ENCODE data around the gene CAMK2N1. TPM values are rescaled to one million over a fixed set of nuclear protein-coding genes. Genes with fewer than 3 reads are reported as not detected.

Gene CAMK2N1
- total and polyA plus RNA-seq, 8 donors: 17.9 to 91.0 (median 61.8) TPM

GRCh38 chr1:20479840-20480239 lies 6.2 kb downstream of the CAMK2N1 start:
- Histone ChIP-seq H3K4me3 (no peak overlapping the region), H3K36me3 (no peaks in the 10 kb centered on the region), H3K27ac (no peak overlapping the region), H3K27me3 (peaks cover 33 to 96% of the 10 kb centered on the region in 2 donors), H3K9me3 (no peaks in the 10 kb centered on the region), H3K4me1 (peaks cover 10% of the 10 kb centered on the region in 2 donors)
- ATAC-seq (no peak), DNase-seq (no peak)
- intact Hi-C loops (cut with DNase I): loop anchor here in 1 of 2 donors (10.0 kb wide), 1 partner anchor 105 kb away; no protein-coding TSS in a partner anchor
- no peak for TF ChIP-seq CTCF (IDR thresholded peaks at IDR 0.05)

GRCh38 chr1:20478057-20478635 lies 7.9 kb downstream of the CAMK2N1 start:
- intact Hi-C loops (cut with DNase I): no loop called here
- DNase-seq: no peak

GRCh38 chr1:20477348-20478056 lies 8.5 kb downstream of the CAMK2N1 start:
- H3K4me1 ChIP-seq: peaks cover 6 to 10% of the 10 kb centered on the region in 2 donors
- no peak overlapping the region for H3K4me3 ChIP-seq
- peaks cover 15 to 97% of the 10 kb centered on the region in 2 donors for H3K27me3 ChIP-seq
- H3K9me3 ChIP-seq: no peaks in the 10 kb centered on the region
- TF ChIP-seq CTCF (IDR thresholded peaks at IDR 0.05): no peak
- ATAC-seq (peak; percentile 39), DNase-seq (peak in 3 of 4 donors; percentile 48 to 81 (median 49))
- no peaks in the 10 kb centered on the region for H3K36me3 ChIP-seq
- intact Hi-C loops (cut with DNase I): no loop called here
- no peak overlapping the region for H3K27ac ChIP-seq

More at GRCh38 chr1:20478057-20478635, 7.9 kb downstream of the CAMK2N1 start:
- TF ChIP-seq CTCF (IDR thresholded peaks at IDR 0.05): no peak
- Histone ChIP-seq H3K9me3 (no peaks in the 10 kb centered on the region), H3K4me3 (no peak overlapping the region), H3K27me3 (peaks cover 16 to 96% of the 10 kb centered on the region in 2 donors), H3K4me1 (peaks cover 6 to 10% of the 10 kb centered on the region in 2 donors), H3K36me3 (no peaks in the 10 kb centered on the region), H3K27ac (no peak overlapping the region)
- ATAC-seq: no peak

- Histone ChIP-seq H3K9me3 (no peaks in the 10 kb centered on the region), H3K4me1 (peaks cover 6 to 10% of the 10 kb centered on the region in 2 donors), H3K4me3 (no peak overlapping the region), H3K27ac (no peak overlapping the region), H3K36me3 (no peaks in the 10 kb centered on the region), H3K27me3 (peaks cover 15 to 94% of the 10 kb centered on the region in 2 donors)
- TF ChIP-seq CTCF (IDR thresholded peaks at IDR 0.05): no peak
- ATAC-seq: peak; percentile 31
- intact Hi-C loops (cut with DNase I): no loop called here
- peak in 2 of 4 donors; percentile 44 to 72 for DNase-seq
Measured at GRCh38 chr1:20476265-20477038, 9.6 kb downstream of the CAMK2N1 start.

- Histone ChIP-seq H3K27ac (no peak overlapping the region), H3K4me3 (no peak overlapping the region), H3K4me1 (peaks cover 6 to 10% of the 10 kb centered on the region in 2 donors), H3K9me3 (no peaks in the 10 kb centered on the region), H3K36me3 (no peaks in the 10 kb centered on the region), H3K27me3 (peaks cover 15 to 87% of the 10 kb centered on the region in 2 donors)
- no peak for ATAC-seq
- intact Hi-C loops (cut with DNase I): no loop called here
- no peak for DNase-seq
- TF ChIP-seq CTCF (IDR thresholded peaks at IDR 0.05): no peak
Measured at GRCh38 chr1:20474996-20475395, 11.0 kb downstream of the CAMK2N1 start.
